Measurements from ENCODE around the gene EPHB3. TPM values are rescaled to one million over a fixed set of nuclear protein-coding genes. Genes with fewer than 3 reads are reported as not detected.

The EPHB3 gene
- total RNA-seq, 1 experiment from 2014 or later: 0.37 TPM

- in situ Hi-C loops (cut with HindIII; ENCODE audit: low pct_unique_long_range_greater_than_20kb, low sequenced_read_pairs): no loop called here
- DNase-seq (ENCODE audit: low read depth, low spot score): no peak
These were observed 25.3 kb downstream of the EPHB3 start for GRCh38 chr3:184586851-184587250.

- in situ Hi-C loops (cut with HindIII; ENCODE audit: low pct_unique_long_range_greater_than_20kb, low sequenced_read_pairs): no loop called here
- no peak for DNase-seq (ENCODE audit: low read depth, low spot score)
These were observed 27.2 kb downstream of the EPHB3 start for GRCh38 chr3:184588776-184589175.

- DNase-seq (ENCODE audit: low read depth, low spot score): no peak
- in situ Hi-C loops (cut with HindIII; ENCODE audit: low pct_unique_long_range_greater_than_20kb, low sequenced_read_pairs): no loop called here
These were observed 29.2 kb downstream of the EPHB3 start for GRCh38 chr3:184590795-184591194.

GRCh38 chr3:184591789-184592188, 30.2 kb downstream of the EPHB3 start:
- no peak for DNase-seq (ENCODE audit: low read depth, low spot score)
- in situ Hi-C loops (cut with HindIII; ENCODE audit: low pct_unique_long_range_greater_than_20kb, low sequenced_read_pairs): no loop called here

GRCh38 chr3:184592371-184593219, 31.0 kb downstream of the EPHB3 start:
- in situ Hi-C loops (cut with HindIII; ENCODE audit: low pct_unique_long_range_greater_than_20kb, low sequenced_read_pairs): no loop called here
- DNase-seq (ENCODE audit: low read depth, low spot score): no peak

GRCh38 chr3:184593220-184593927, 31.8 kb downstream of the EPHB3 start:
- in situ Hi-C loops (cut with HindIII; ENCODE audit: low pct_unique_long_range_greater_than_20kb, low sequenced_read_pairs): no loop called here
- DNase-seq (ENCODE audit: low read depth, low spot score): no peak

GRCh38 chr3:184593928-184594303, 32.3 kb downstream of the EPHB3 start:
- in situ Hi-C loops (cut with HindIII; ENCODE audit: low pct_unique_long_range_greater_than_20kb, low sequenced_read_pairs): no loop called here
- DNase-seq (ENCODE audit: low read depth, low spot score): no peak

GRCh38 chr3:184594371-184595001, 32.9 kb downstream of the EPHB3 start:
- in situ Hi-C loops (cut with HindIII; ENCODE audit: low pct_unique_long_range_greater_than_20kb, low sequenced_read_pairs): no loop called here
- no peak for DNase-seq (ENCODE audit: low read depth, low spot score)

- in situ Hi-C loops (cut with HindIII; ENCODE audit: low pct_unique_long_range_greater_than_20kb, low sequenced_read_pairs): no loop called here
- DNase-seq (ENCODE audit: low read depth, low spot score): no peak
These were observed 34.1 kb downstream of the EPHB3 start for GRCh38 chr3:184595726-184596125.

GRCh38 chr3:184596233-184596632, 34.6 kb downstream of the EPHB3 start:
- in situ Hi-C loops (cut with HindIII; ENCODE audit: low pct_unique_long_range_greater_than_20kb, low sequenced_read_pairs): no loop called here
- no peak for DNase-seq (ENCODE audit: low read depth, low spot score)

GRCh38 chr3:184596886-184597575, 35.4 kb downstream of the EPHB3 start:
- in situ Hi-C loops (cut with HindIII; ENCODE audit: low pct_unique_long_range_greater_than_20kb, low sequenced_read_pairs): no loop called here
- DNase-seq (ENCODE audit: low read depth, low spot score): no peak

GRCh38 chr3:184597829-184598573, 36.4 kb downstream of the EPHB3 start:
- in situ Hi-C loops (cut with HindIII; ENCODE audit: low pct_unique_long_range_greater_than_20kb, low sequenced_read_pairs): no loop called here
- DNase-seq (ENCODE audit: low read depth, low spot score): peak; percentile 87

GRCh38 chr3:184598574-184598927, 37.0 kb downstream of the EPHB3 start:
- no peak for DNase-seq (ENCODE audit: low read depth, low spot score)
- in situ Hi-C loops (cut with HindIII; ENCODE audit: low pct_unique_long_range_greater_than_20kb, low sequenced_read_pairs): no loop called here

- no peak for DNase-seq (ENCODE audit: low read depth, low spot score)
- in situ Hi-C loops (cut with HindIII; ENCODE audit: low pct_unique_long_range_greater_than_20kb, low sequenced_read_pairs): no loop called here
These were observed 37.6 kb downstream of the EPHB3 start for GRCh38 chr3:184599143-184599542.

GRCh38 chr3:184600685-184601377, 39.2 kb downstream of the EPHB3 start:
- in situ Hi-C loops (cut with HindIII; ENCODE audit: low pct_unique_long_range_greater_than_20kb, low sequenced_read_pairs): no loop called here
- no peak for DNase-seq (ENCODE audit: low read depth, low spot score)

GRCh38 chr3:184601576-184602371, 40.2 kb downstream of the EPHB3 start:
- in situ Hi-C loops (cut with HindIII; ENCODE audit: low pct_unique_long_range_greater_than_20kb, low sequenced_read_pairs): no loop called here
- no peak for DNase-seq (ENCODE audit: low read depth, low spot score)
